Measurements from ENCODE around the gene AP1B1.

DNA sequence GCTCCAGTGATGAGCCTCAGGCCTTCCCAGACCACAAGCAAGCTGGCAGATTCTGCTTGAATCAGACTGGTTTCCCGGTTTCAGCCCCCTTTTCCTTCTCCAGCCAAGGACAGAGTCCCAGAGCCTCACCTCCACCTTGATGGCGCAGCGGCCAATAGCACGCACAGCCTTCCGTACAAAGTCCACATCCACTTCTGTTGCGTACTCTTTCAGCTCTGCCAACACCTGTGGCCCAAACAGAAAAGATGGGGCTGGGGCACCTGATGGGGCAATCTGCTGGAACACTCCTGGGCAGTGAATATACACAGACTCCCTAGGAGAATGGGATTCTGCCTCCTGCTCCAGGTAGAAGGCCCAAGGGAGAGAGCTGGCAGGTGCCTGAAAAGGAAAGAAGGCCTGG is 37.3 kb downstream of the AP1B1 start:
- TF ChIP-seq, protein P1, sequence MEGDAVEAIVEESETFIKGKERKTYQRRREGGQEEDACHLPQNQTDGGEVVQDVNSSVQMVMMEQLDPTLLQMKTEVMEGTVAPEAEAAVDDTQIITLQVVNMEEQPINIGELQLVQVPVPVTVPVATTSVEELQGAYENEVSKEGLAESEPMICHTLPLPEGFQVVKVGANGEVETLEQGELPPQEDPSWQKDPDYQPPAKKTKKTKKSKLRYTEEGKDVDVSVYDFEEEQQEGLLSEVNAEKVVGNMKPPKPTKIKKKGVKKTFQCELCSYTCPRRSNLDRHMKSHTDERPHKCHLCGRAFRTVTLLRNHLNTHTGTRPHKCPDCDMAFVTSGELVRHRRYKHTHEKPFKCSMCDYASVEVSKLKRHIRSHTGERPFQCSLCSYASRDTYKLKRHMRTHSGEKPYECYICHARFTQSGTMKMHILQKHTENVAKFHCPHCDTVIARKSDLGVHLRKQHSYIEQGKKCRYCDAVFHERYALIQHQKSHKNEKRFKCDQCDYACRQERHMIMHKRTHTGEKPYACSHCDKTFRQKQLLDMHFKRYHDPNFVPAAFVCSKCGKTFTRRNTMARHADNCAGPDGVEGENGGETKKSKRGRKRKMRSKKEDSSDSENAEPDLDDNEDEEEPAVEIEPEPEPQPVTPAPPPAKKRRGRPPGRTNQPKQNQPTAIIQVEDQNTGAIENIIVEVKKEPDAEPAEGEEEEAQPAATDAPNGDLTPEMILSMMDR (IDR thresholded peaks at IDR 0.05; ENCODE audit: poor library complexity, severe bottlenecking) = no peak
- TF ChIP-seq EZH2 (IDR thresholded peaks at IDR 0.05; ENCODE audit: borderline replicate concordance, insufficient read depth, low read length, poor library complexity, severe bottlenecking) (no peak), EP300 (conservative IDR thresholded peaks at IDR 0.05; ENCODE audit: poor library complexity, severe bottlenecking) (no peak)
